ENCODE data around the gene G6PC3.
A peak's percentile ranks its signal among the peaks of the same experiment; 100 is the strongest.

Gene G6PC3

GRCh38 chr17:44091200-44091997 lies 20.9 kb downstream of the G6PC3 start:
- DNase-seq = no peak

GRCh38 chr17:44092051-44092450 lies 21.5 kb downstream of the G6PC3 start:
- peaks cover 34% of the 10 kb centered on the region for H3K36me3 ChIP-seq
- TF ChIP-seq CTCF (IDR thresholded peaks at IDR 0.05; ENCODE audit: low read depth, low read length) = no peak

More at GRCh38 chr17:44091200-44091997, 20.9 kb downstream of the G6PC3 start:
- H3K4me3 ChIP-seq (ENCODE audit: low read depth, low read length) = no peak overlapping the region
- no peaks in the 10 kb centered on the region for H3K27me3 ChIP-seq
- TF ChIP-seq CTCF (IDR thresholded peaks at IDR 0.05; ENCODE audit: low read depth, low read length) = no peak
- H3K9me3 ChIP-seq = no peaks in the 10 kb centered on the region
- H3K36me3 ChIP-seq = peaks cover 34% of the 10 kb centered on the region
- H3K4me1 ChIP-seq = peaks cover 20% of the 10 kb centered on the region

GRCh38 chr17:44093231-44093900 lies 22.8 kb downstream of the G6PC3 start:
- Histone ChIP-seq H3K9me3 (no peaks in the 10 kb centered on the region), H3K4me3 (ENCODE audit: low read depth, low read length) (no peak overlapping the region), H3K27me3 (no peaks in the 10 kb centered on the region), H3K4me1 (peaks cover 12% of the 10 kb centered on the region), H3K36me3 (peaks cover 30% of the 10 kb centered on the region)
- no peak for DNase-seq
- no peak for TF ChIP-seq CTCF (IDR thresholded peaks at IDR 0.05; ENCODE audit: low read depth, low read length)

More at GRCh38 chr17:44092051-44092450, 21.5 kb downstream of the G6PC3 start:
- Histone ChIP-seq H3K9me3 (no peaks in the 10 kb centered on the region), H3K27me3 (no peaks in the 10 kb centered on the region), H3K4me1 (peaks cover 17% of the 10 kb centered on the region), H3K4me3 (ENCODE audit: low read depth, low read length) (no peak overlapping the region)
- no peak for DNase-seq

- peaks cover 24% of the 10 kb centered on the region for H3K36me3 ChIP-seq
- no peak for TF ChIP-seq CTCF (IDR thresholded peaks at IDR 0.05; ENCODE audit: low read depth, low read length)
These were observed 24.3 kb downstream of the G6PC3 start for GRCh38 chr17:44094701-44095387.

GRCh38 chr17:44095388-44095646 lies 24.8 kb downstream of the G6PC3 start:
- H3K36me3 ChIP-seq = peaks cover 24% of the 10 kb centered on the region
- TF ChIP-seq CTCF (IDR thresholded peaks at IDR 0.05; ENCODE audit: low read depth, low read length) = no peak
- DNase-seq = no peak
- H3K4me3 ChIP-seq (ENCODE audit: low read depth, low read length) = peak overlapping the region; percentile 42
- no peaks in the 10 kb centered on the region for H3K9me3 ChIP-seq
- H3K4me1 ChIP-seq = peaks cover 12% of the 10 kb centered on the region
- H3K27me3 ChIP-seq = no peaks in the 10 kb centered on the region

More at GRCh38 chr17:44094701-44095387, 24.3 kb downstream of the G6PC3 start:
- no peak for DNase-seq
- Histone ChIP-seq H3K9me3 (no peaks in the 10 kb centered on the region), H3K4me1 (peaks cover 12% of the 10 kb centered on the region), H3K4me3 (ENCODE audit: low read depth, low read length) (no peak overlapping the region; the same call in 1 of the 2 replicates), H3K27me3 (no peaks in the 10 kb centered on the region)
